GM08714 (cell line): ENCODE measurements around the gene MT4.
"Not testable (repeated sequence)": the region's sequence is repeated elsewhere in the genome, so short reads cannot be mapped to it uniquely, and the experiment has no call there.

Experiments
- H3K4me3 ChIP-seq: fragments of 200-500 bp; sonication (Bioruptor generic); 2 replicates; pipeline ENCODE4 v1.5.1; 2014; ENCODE audit warnings: mild to moderate bottlenecking, low read length, inconsistent platforms
- ZNF274 ChIP-seq: IDR thresholded peaks from 2 replicates; pipeline ENCODE4 v1.6.1; 2012; ENCODE audit warnings: mild to moderate bottlenecking, low read depth, low read length

Gene MT4

GRCh38 chr16:56580391-56581048 is 15.6 kb downstream of the MT4 start:
- H3K4me3 ChIP-seq: no peak overlapping the region
- no peak for TF ChIP-seq ZNF274

GRCh38 chr16:56582911-56583310 is 18.0 kb downstream of the MT4 start:
- not testable (repeated sequence) for H3K4me3 ChIP-seq

- no peak overlapping the region for H3K4me3 ChIP-seq
- TF ChIP-seq ZNF274: no peak
Measured at GRCh38 chr16:56583351-56584168, 18.7 kb downstream of the MT4 start.

GRCh38 chr16:56584276-56584675 is 19.4 kb downstream of the MT4 start:
- no peak for TF ChIP-seq ZNF274
- H3K4me3 ChIP-seq: no peak overlapping the region

GRCh38 chr16:56588781-56589140 is 23.9 kb downstream of the MT4 start:
- no peak overlapping the region for H3K4me3 ChIP-seq
- TF ChIP-seq ZNF274: no peak

- H3K4me3 ChIP-seq: no peak within 1 kb of the TSS; the same call in 1 of the 2 replicates
- TF ChIP-seq ZNF274: no peak
Measured at GRCh38 chr16:56589141-56590039, 24.5 kb downstream of the MT4 start, which contains the start of gene MT3. Gene MT3 (plus strand): TSS chr16:56589528. CDS start chr16:56589591, 63 bp downstream.

GRCh38 chr16:56591377-56592060 is 26.6 kb downstream of the MT4 start:
- no peak overlapping the region for H3K4me3 ChIP-seq
- TF ChIP-seq ZNF274: no peak

- no peak overlapping the region for H3K4me3 ChIP-seq
- no peak for TF ChIP-seq ZNF274
Measured at GRCh38 chr16:56593573-56594291, 28.9 kb downstream of the MT4 start.

- H3K4me3 ChIP-seq: no peak overlapping the region
Measured at GRCh38 chr16:56594292-56594619, 29.4 kb downstream of the MT4 start.

GRCh38 chr16:56600398-56600999 is 35.6 kb downstream of the MT4 start:
- H3K4me3 ChIP-seq: no peak overlapping the region
- no peak for TF ChIP-seq ZNF274

More at GRCh38 chr16:56594292-56594619, 29.4 kb downstream of the MT4 start:
- no peak for TF ChIP-seq ZNF274

- H3K4me3 ChIP-seq: no peak overlapping the region
- no peak for TF ChIP-seq ZNF274
Measured at GRCh38 chr16:56601325-56601724, 36.5 kb downstream of the MT4 start.

GRCh38 chr16:56603589-56603988 is 38.7 kb downstream of the MT4 start:
- no peak overlapping the region for H3K4me3 ChIP-seq
- TF ChIP-seq ZNF274: no peak

- TF ChIP-seq ZNF274: no peak
- no peak overlapping the region for H3K4me3 ChIP-seq
Measured at GRCh38 chr16:56604966-56605365, 40.1 kb downstream of the MT4 start.

- TF ChIP-seq ZNF274: no peak
- no peak overlapping the region for H3K4me3 ChIP-seq
Measured at GRCh38 chr16:56605475-56605874, 40.6 kb downstream of the MT4 start.
